ENCODE results near the gene SYT6.

The SYT6 gene

DNA sequence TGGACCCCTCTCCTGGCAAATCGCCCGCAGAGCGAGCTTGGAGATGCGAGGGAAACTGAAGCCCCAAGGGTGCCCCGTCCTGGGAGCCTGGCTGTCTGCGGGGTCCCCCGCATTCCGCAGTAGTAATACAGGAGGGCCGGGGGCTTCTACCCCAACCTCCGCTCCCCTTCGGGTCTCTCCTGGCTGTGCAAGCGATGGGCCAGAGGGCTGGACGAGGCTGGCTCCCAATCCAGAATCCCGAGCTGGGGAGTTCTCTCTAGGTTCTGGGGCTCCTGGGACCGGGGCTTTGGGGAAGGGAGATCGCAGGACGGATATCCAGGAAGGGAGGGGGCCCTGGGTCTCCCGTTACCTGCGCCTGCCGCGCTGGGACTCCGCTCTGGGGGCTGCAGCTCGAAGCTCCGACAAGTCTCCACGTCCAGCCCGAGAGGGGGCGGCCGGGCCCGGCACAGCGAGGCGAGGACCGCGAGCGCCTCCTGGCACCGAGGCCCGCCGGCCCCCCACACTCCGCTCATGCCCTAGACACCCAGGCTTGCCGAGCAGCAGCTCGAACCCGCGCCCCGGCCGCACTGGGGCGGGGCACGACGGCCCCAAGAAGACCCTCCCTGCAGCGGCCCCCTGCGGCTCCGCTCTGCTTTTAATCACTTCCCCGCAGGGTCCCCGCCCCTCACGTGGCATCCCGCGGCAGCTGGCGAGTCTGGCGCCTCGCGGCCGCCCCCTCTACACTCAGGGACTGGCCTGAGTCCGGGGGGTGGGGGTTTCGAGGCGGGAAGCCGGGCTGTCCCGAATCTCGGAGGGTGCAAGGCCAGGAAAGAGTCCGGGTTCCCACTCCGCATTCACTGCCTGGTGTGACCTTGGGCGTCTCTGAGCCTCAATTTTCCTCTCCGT lies at the start of gene SYT6:
Gene SYT6 (minus strand): TSS at position 609 of the 885 bp plus-strand sequence. CDS start 97 bp downstream, at position 512.
- no peak for DNase-seq (ENCODE audit: low spot score)

DNA sequence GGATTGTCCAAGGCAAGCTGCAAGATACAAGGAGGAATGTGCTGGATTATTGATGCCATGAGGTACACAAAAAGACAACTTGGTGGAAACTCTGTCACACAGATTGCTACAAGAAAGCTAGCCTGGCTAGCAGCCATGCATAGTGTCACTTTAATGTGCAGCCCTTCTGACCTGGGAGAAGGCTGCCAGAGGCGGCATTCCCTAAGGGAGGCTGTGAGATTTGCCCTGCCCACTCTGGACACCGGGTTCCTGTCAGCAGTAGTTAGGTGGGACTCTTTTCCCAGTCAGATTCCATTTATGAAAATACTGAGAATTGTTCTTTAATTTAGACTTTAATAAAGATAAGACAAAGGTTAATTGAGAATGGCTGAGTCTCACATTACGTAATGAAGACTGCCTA lies 47.8 kb upstream of the SYT6 start:
- DNase-seq (ENCODE audit: low spot score), result no peak

GRCh38 chr1:114199017-114199594 lies 45.4 kb upstream of the SYT6 start:
- no peak for DNase-seq (ENCODE audit: low spot score)

DNA sequence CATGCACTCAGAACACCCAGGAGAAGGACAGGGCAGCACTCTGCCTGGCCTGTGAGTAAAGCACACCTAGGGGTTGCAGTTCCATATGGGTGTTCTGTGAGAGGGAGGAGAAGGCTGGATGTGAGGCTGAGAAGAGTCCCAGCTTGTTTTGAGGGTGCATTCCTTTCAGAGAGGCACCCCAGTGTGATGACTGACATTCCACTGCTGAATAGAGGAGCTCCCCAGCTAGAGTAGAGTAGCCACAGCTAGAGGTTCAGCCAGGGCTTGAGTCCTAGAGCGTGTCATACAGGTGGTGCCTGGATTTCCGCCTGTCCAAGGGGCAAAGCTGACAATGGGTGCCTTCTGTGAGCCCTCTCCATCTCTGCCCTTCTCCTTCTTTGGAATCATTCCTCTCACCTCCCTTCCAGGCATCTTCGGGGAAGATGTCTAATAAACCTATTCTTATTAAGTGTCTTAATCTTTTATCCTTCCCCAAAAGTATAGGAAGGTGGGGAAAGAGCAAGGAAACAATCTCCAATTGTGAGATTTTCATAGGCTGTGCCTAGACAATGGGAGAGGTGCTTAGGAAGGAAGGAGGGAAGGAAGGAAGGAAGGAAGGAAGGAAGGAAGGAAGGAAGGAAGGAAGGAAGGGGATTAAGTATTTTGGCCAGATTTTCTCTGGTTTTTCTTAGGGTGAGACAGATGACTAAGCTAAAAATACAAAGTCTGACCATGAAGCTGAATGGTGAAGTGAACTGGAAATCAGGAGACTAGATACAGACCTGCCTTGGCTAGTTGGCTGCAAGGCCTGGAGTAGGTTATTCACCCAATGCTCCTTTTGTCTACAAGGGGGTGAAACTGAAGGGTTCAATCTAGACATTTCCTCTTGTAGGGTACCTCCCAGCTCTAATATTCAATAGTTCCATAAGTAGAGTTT lies 43.6 kb upstream of the SYT6 start:
- no peak for DNase-seq (ENCODE audit: low spot score)

- no peak for DNase-seq (ENCODE audit: low spot score)
These were observed 42.1 kb upstream of the SYT6 start for GRCh38 chr1:114195819-114196218.

DNA sequence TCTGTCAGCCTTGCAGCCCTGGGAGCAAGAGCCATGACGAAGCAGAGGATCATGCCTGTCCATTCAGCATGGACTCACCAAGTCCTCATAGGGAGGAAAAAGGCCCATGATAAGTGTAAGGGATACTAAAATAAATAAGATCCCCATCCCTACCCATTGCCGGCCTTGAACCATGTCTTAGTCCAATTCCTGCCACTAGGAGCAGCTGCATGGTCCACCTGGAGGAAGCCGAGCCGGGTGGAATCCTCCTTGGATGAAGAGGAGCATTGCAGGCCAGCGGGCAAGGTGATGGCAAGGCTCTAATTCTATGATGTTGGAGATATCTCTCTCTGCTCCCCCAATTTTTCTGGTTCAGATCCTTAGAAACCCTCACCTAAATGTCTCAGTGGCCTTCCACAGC lies 38.7 kb upstream of the SYT6 start:
- DNase-seq (ENCODE audit: low spot score), result no peak

DNA sequence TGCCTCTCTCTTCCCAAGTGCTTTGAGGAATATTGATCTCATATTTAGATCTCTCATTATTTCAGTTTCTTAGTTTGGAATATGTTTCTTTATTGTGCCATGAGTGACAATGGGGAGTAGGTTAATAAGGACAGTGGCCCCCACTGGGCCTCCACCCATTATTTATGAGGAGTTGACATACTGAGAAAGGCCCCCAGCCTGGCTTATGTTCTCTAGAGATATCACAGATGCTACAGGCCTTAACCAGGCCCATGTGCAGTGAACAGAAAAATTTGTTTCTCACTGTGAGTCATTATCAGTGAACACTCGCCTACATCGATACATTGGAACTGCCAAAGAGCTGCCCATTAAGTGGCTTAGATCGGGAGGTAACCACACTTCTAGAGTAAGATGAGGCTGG lies 35.7 kb upstream of the SYT6 start:
- no peak for DNase-seq (ENCODE audit: low spot score)

DNA sequence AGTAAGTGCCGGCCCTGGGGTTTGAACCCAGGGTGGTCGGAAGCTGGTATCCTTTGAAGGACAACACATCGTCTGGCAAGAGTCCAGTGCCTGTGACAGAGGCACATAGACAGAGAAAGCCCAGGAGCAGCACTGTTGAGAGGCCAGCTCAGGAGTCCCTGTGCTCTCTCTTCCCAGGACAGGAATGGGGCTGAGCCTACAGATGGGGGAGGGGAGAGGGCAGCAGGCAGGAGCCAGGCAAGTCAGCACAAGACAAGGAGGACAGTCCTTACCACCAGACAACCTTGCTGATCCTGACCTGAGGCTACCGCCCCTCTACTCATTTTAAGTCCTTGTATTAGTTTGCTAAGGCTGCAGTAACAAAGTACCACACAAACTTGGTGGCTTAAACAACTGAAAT lies 27.7 kb upstream of the SYT6 start:
- DNase-seq (ENCODE audit: low spot score), result no peak

- DNase-seq (ENCODE audit: low spot score), result no peak
These were observed 27.1 kb upstream of the SYT6 start for GRCh38 chr1:114180742-114181141.

GRCh38 chr1:114178936-114179335 lies 25.3 kb upstream of the SYT6 start:
- no peak for DNase-seq (ENCODE audit: low spot score)

DNA sequence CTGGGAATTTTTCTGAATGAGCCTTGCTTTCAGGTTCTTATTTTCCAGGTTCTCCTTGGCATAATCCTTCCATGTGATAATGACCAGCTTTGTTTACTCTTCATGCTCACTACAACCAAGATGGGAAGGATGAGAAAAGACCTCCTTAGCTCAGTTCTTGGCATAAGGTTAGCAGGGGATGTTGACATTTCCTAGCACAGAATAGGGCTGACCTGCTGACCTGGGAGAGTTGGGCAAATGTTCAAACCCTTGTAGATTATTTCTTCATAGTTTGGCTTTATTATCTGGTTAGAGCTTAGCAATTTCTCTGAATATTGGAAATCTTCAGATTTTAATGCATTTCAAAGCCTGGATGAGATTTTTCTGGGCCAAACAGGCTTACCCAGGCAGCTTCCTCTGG lies 23.6 kb upstream of the SYT6 start:
- no peak for DNase-seq (ENCODE audit: low spot score)

GRCh38 chr1:114176366-114176765 lies 22.7 kb upstream of the SYT6 start:
- no peak for DNase-seq (ENCODE audit: low spot score)

DNA sequence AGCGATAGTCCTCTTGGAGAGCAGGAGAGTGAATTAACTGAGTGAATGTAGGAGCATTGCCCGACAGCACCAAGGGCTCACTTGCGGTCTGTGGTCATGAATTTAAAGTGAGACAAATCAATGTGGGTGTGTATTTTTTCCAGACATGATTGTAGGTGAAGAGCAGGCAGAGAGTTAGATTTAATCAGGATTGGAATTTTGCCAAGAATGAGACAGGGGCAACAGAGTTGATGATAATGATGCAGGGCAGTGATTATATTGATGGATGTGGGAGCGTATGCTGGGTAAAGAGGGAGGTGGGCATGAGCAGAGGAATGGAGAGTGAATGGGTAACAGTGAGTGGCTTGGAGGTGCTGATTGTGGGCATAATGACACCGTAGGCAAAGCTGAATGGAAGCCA lies 20.0 kb upstream of the SYT6 start:
- DNase-seq (ENCODE audit: low spot score), result no peak

DNA sequence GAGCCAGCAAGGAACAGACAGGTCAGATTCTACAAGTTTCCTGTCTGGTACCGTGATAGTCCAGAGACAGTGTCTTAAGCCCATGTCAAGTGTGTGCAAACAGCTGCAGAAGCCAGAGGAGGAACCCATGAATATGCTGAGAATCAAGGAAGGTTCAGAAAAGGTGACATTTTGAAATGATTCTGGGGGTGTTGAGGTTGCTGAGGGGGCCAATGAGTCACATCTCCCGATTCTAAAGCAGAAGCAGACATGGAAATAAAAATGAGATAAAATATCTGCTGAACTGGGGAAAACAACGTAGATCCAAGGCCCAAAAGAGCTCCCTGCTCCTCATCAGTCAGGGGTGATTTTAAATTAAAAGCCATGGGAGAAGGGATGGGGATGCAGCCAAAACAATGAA lies 15.8 kb upstream of the SYT6 start:
- DNase-seq (ENCODE audit: low spot score), result no peak

GRCh38 chr1:114167226-114167625 lies 13.6 kb upstream of the SYT6 start:
- DNase-seq (ENCODE audit: low spot score), result no peak

GRCh38 chr1:114164840-114165543 lies 11.3 kb upstream of the SYT6 start:
- no peak for DNase-seq (ENCODE audit: low spot score)

- DNase-seq (ENCODE audit: low spot score), result no peak
These were observed 6.3 kb upstream of the SYT6 start for GRCh38 chr1:114159941-114160340.

- DNase-seq (ENCODE audit: low spot score), result no peak
These were observed 3.6 kb upstream of the SYT6 start for GRCh38 chr1:114157275-114157660.

GRCh38 chr1:114156538-114157274 lies 3.0 kb upstream of the SYT6 start:
- DNase-seq (ENCODE audit: low spot score), result no peak

GRCh38 chr1:114155706-114156105 lies 2.0 kb upstream of the SYT6 start:
- DNase-seq (ENCODE audit: low spot score), result no peak

GRCh38 chr1:114154963-114155322 lies 1.3 kb upstream of the SYT6 start:
- DNase-seq (ENCODE audit: low spot score), result peak; percentile 63
